22Rv1 (cell line): ENCODE results near the gene RPS14.

ENCODE experiments used
- ZFX ChIP-seq: fragments of 450-650 bp; IDR thresholded peaks from 2 replicates; pipeline ENCODE4 v1.6.1; 2017; ENCODE audit warnings: antibody characterized with exemption, borderline replicate concordance
- TF ChIP-seq, protein P1 (sequence below): fragments of 450-650 bp; IDR thresholded peaks from 2 replicates; pipeline ENCODE4 v1.5.1; 2017; ENCODE audit warnings: mild to moderate bottlenecking

DNA sequence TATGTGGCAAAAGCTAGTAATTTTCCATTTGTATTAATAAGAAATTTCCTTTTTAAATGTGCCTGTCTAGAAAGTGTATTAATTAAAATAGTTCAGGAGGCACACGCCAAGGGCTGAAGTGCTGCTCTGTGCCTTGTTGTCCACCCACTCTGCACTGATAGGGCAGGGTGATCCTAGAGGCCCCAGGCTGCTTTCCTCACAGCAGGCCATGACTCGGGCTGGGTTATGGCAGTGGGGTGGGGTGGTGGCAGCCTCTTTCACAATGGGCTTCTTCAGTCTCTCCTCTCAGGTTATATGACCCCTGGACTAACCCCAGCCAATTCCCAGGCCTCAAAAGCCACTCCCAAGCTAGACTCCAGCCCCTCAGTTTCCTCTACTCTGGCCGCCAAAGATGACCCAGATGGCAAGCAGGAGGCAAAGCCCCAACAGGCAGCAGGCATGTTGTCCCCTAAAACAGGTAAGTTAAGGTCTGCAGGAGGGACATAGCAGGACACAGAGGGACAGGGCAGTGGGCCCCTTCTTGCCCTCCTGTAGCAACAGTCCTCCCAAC, 56.4 kb downstream of the RPS14 start:
- TF ChIP-seq, protein P1, sequence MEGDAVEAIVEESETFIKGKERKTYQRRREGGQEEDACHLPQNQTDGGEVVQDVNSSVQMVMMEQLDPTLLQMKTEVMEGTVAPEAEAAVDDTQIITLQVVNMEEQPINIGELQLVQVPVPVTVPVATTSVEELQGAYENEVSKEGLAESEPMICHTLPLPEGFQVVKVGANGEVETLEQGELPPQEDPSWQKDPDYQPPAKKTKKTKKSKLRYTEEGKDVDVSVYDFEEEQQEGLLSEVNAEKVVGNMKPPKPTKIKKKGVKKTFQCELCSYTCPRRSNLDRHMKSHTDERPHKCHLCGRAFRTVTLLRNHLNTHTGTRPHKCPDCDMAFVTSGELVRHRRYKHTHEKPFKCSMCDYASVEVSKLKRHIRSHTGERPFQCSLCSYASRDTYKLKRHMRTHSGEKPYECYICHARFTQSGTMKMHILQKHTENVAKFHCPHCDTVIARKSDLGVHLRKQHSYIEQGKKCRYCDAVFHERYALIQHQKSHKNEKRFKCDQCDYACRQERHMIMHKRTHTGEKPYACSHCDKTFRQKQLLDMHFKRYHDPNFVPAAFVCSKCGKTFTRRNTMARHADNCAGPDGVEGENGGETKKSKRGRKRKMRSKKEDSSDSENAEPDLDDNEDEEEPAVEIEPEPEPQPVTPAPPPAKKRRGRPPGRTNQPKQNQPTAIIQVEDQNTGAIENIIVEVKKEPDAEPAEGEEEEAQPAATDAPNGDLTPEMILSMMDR, result no peak
- TF ChIP-seq ZFX, result no peak
